Measurements from ENCODE around the gene CDH24.

CDH24 gene

GRCh38 chr14:23091294-23092225 is 34.2 kb upstream of the CDH24 start:
- Histone ChIP-seq H3K9ac (no peak overlapping the region), H3K27me3 (ENCODE audit: control insufficient read depth, insufficient read depth, low read length) (no peaks in the 10 kb centered on the region), H3K4me2 (ENCODE audit: low read length) (no peak overlapping the region), H3K4me3 (ENCODE audit: low read depth, low read length) (no peak overlapping the region), H3K27ac (no peak overlapping the region), H3K79me2 (peaks cover 34% of the 10 kb centered on the region), H2AFZ (no peak overlapping the region), H3K4me1 (peaks cover 4% of the 10 kb centered on the region), H3K9me3 (ENCODE audit: control insufficient read depth, low read length) (no peaks in the 10 kb centered on the region), H3K36me3 (ENCODE audit: control insufficient read depth, insufficient read depth, low read length) (no peaks in the 10 kb centered on the region)
- TF ChIP-seq, protein P1, sequence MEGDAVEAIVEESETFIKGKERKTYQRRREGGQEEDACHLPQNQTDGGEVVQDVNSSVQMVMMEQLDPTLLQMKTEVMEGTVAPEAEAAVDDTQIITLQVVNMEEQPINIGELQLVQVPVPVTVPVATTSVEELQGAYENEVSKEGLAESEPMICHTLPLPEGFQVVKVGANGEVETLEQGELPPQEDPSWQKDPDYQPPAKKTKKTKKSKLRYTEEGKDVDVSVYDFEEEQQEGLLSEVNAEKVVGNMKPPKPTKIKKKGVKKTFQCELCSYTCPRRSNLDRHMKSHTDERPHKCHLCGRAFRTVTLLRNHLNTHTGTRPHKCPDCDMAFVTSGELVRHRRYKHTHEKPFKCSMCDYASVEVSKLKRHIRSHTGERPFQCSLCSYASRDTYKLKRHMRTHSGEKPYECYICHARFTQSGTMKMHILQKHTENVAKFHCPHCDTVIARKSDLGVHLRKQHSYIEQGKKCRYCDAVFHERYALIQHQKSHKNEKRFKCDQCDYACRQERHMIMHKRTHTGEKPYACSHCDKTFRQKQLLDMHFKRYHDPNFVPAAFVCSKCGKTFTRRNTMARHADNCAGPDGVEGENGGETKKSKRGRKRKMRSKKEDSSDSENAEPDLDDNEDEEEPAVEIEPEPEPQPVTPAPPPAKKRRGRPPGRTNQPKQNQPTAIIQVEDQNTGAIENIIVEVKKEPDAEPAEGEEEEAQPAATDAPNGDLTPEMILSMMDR (IDR thresholded peaks at IDR 0.05): no peak

DNA sequence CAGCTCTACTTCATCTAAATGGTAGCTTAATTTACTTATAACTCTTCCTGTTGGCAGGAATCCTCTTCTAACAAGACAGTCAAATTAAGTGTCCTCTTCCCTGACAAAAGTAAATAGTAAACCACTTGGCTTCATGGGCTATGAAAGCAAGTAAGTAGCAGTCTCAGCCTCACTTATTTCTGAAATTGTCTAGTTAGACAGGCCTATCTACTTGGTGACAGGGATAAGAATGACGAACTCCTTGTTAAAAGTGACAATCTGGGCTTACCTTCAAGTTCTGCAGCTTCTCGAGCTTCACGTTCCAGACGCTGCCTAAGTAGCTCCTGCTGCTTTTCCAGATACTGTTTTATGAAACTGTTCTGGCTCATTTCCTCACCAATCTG is 32.9 kb upstream of the CDH24 start:
- Histone ChIP-seq H3K4me2 (ENCODE audit: low read length) (no peak overlapping the region), H3K27me3 (ENCODE audit: control insufficient read depth, insufficient read depth, low read length) (no peaks in the 10 kb centered on the region), H3K9ac (no peak overlapping the region), H3K4me3 (ENCODE audit: low read depth, low read length) (no peak overlapping the region), H3K9me3 (ENCODE audit: control insufficient read depth, low read length) (no peaks in the 10 kb centered on the region), H3K27ac (no peak overlapping the region), H2AFZ (no peak overlapping the region), H3K79me2 (peaks cover 34% of the 10 kb centered on the region), H3K36me3 (ENCODE audit: control insufficient read depth, insufficient read depth, low read length) (no peaks in the 10 kb centered on the region), H3K4me1 (peaks cover 4% of the 10 kb centered on the region)
- TF ChIP-seq, protein P1 (IDR thresholded peaks at IDR 0.05): no peak

DNA sequence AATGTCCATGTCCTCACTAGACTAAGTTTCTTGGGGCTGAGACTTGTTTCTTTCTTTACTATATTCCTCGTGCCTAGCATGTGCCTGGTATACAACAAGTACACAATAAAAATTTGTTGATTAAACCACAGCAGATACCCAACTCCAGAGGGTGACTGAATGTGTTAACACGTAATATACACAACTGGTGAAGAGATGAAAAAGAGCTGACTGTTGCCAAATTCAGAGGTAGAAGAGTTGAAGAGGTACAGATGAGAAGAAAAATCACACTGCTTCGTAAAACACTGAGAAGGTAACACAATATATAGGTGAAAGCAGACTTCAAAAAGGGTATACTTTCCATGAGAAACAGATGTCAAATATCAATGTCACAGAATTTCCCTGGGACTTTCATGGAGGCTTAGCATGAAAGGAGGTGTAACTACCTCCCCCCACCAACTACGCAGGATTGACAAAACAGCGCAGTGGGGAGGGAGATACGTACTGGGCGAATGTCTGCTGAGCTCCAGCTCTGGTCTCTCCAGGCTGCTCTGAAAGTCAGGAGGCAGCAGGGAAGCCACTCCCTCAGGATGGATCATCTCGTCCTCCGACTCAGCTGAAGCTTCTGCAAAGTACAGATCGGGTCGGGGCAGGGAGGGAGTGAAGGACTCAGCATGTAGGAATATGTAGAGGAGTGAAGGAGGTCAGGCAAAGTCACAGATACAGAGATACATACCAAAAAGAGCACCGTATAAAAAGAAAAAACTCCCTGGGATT is 32.4 kb upstream of the CDH24 start:
- H3K27ac ChIP-seq: no peak overlapping the region

DNA sequence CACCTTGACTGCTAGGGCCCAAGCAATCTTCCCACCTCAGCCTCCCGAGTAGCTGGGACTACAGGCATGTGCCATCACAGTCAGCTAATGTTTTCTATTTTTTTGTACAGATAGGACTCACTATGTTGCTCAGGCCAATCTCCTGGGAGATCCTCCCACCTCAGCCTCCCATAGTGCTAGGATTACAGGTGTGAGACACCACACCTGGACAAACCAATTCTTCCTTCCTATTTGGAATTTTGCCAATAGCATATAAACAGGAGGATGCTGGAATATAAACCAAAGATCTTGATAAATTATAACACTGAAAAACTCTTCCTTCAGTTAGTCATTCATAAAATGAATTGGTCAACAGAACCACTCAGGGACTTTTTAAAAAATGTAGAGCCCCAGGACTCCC is 29.2 kb upstream of the CDH24 start:
- TF ChIP-seq, protein P1 (IDR thresholded peaks at IDR 0.05): no peak
- H3K79me2 ChIP-seq: peaks cover 13% of the 10 kb centered on the region
- H3K27ac ChIP-seq: no peak overlapping the region
- no peak overlapping the region for H3K4me2 ChIP-seq (ENCODE audit: low read length)
- no peak overlapping the region for H2AFZ ChIP-seq
- no peaks in the 10 kb centered on the region for H3K36me3 ChIP-seq (ENCODE audit: control insufficient read depth, insufficient read depth, low read length)
- H3K4me3 ChIP-seq (ENCODE audit: low read depth, low read length): no peak overlapping the region
- no peaks in the 10 kb centered on the region for H3K9me3 ChIP-seq (ENCODE audit: control insufficient read depth, low read length)
- H3K4me1 ChIP-seq: no peaks in the 10 kb centered on the region
- H3K9ac ChIP-seq: no peak overlapping the region
- H3K27me3 ChIP-seq (ENCODE audit: control insufficient read depth, insufficient read depth, low read length): no peaks in the 10 kb centered on the region

More for the DNA sequence above, 32.4 kb upstream of the CDH24 start:
- Histone ChIP-seq H3K79me2 (peaks cover 34% of the 10 kb centered on the region), H3K9me3 (ENCODE audit: control insufficient read depth, low read length) (no peaks in the 10 kb centered on the region), H3K4me2 (ENCODE audit: low read length) (no peak overlapping the region), H3K9ac (no peak overlapping the region), H3K4me1 (peaks cover 4% of the 10 kb centered on the region), H2AFZ (no peak overlapping the region), H3K27me3 (ENCODE audit: control insufficient read depth, insufficient read depth, low read length) (no peaks in the 10 kb centered on the region), H3K36me3 (ENCODE audit: control insufficient read depth, insufficient read depth, low read length) (no peaks in the 10 kb centered on the region), H3K4me3 (ENCODE audit: low read depth, low read length) (no peak overlapping the region)
- TF ChIP-seq, protein P1 (IDR thresholded peaks at IDR 0.05): no peak
